ENCODE data around the gene NPAS1.

DNA sequence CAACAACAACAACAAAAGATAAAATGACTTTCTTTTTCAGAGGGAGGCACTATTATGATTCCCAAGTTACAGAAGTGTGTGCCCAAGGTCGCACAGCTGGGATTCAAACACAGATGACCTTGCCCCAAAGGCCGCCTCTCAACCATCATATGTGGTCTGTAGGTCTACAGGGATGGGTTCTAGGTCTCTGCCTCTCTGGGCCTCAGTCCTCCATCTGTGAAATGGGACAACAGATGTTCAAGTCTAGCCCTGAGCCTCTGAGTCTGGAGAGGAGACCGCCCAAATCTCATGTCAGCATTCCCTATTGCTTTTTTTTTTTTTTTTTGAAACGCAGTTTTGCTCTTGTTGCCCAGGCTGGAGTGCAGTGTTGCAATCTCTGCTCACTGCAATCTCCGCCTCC, 4.9 kb downstream of the NPAS1 start:
- TF ChIP-seq PHF8 (conservative IDR thresholded peaks at IDR 0.05; ENCODE audit: low read depth, low read length) (no peak), CTCF (IDR thresholded peaks at IDR 0.05; ENCODE audit: control extremely low read depth in 1 of 3, insufficient read depth in 1 of 3, low read depth in 1 of 3, low read length in 3 of 3) (no peak), CREB1 (IDR thresholded peaks at IDR 0.05) (no peak), EGR1 (IDR thresholded peaks at IDR 0.05; ENCODE audit: borderline replicate concordance, low read depth, low read length) (no peak), RAD21 (IDR thresholded peaks at IDR 0.05 in 1 of 2, conservative IDR thresholded peaks at IDR 0.05 in 1 of 2; ENCODE audit: low read depth in 2 of 2, low read length in 2 of 2) (no peak), JUN (IDR thresholded peaks at IDR 0.05; ENCODE audit: low read depth, low read length) (no peak), BCL11A (IDR thresholded peaks at IDR 0.05; ENCODE audit: low read depth in 2 of 2, low read length in 2 of 2) (no peak), YY1 (IDR thresholded peaks at IDR 0.05; ENCODE audit: low read depth, low read length) (no peak), POLR2A (IDR thresholded peaks at IDR 0.05; ENCODE audit: control extremely low read depth in 1 of 2, low read depth in 2 of 2, low read length in 2 of 2) (no peak), SP4 (IDR thresholded peaks at IDR 0.05; ENCODE audit: low read length) (no peak), JUND (IDR thresholded peaks at IDR 0.05; ENCODE audit: low read length) (no peak)
